ENCODE results near the gene BARHL1.
A peak's percentile ranks its signal among the peaks of the same experiment; 100 is the strongest.

The BARHL1 gene

GRCh38 chr9:132577119-132577518, 5.3 kb upstream of the BARHL1 start:
- Histone ChIP-seq H3K4me1 (ENCODE audit: control insufficient read depth, insufficient read depth, low read length) (0 out of 2 replicates have a peak, but pooled peaks cover 10% of the 10 kb centered on the region), H3K9ac (ENCODE audit: low read depth, low read length) (no peak overlapping the region), H3K9me3 (ENCODE audit: control insufficient read depth, insufficient read depth, low read length) (no peaks in the 10 kb centered on the region), H3K36me3 (ENCODE audit: control insufficient read depth, insufficient read depth, low read length) (no peaks in the 10 kb centered on the region), H3K27me3 (ENCODE audit: control insufficient read depth, insufficient read depth, low read length) (peaks cover 71% of the 10 kb centered on the region), H3K27ac (ENCODE audit: low read depth, low read length) (no peak overlapping the region), H3K4me3 (ENCODE audit: low read depth, low read length) (no peak overlapping the region)

GRCh38 chr9:132578367-132578932, 4.0 kb upstream of the BARHL1 start:
- H3K27ac ChIP-seq (ENCODE audit: low read depth, low read length): no peak overlapping the region
- no peaks in the 10 kb centered on the region for H3K36me3 ChIP-seq (ENCODE audit: control insufficient read depth, insufficient read depth, low read length)
- H3K9ac ChIP-seq (ENCODE audit: low read depth, low read length): no peak overlapping the region
- no peaks in the 10 kb centered on the region for H3K9me3 ChIP-seq (ENCODE audit: control insufficient read depth, insufficient read depth, low read length)
- no peak overlapping the region for H3K4me3 ChIP-seq (ENCODE audit: low read depth, low read length)
- H3K4me1 ChIP-seq (ENCODE audit: control insufficient read depth, insufficient read depth, low read length): peaks cover 10% of the 10 kb centered on the region; the same call in 1 of the 2 replicates
- H3K27me3 ChIP-seq (ENCODE audit: control insufficient read depth, insufficient read depth, low read length): peaks cover 84% of the 10 kb centered on the region

- H3K27ac ChIP-seq (ENCODE audit: low read depth, low read length): no peak overlapping the region
- no peak overlapping the region for H3K9ac ChIP-seq (ENCODE audit: low read depth, low read length)
- no peaks in the 10 kb centered on the region for H3K9me3 ChIP-seq (ENCODE audit: control insufficient read depth, insufficient read depth, low read length)
- H3K4me3 ChIP-seq (ENCODE audit: low read depth, low read length): 0 out of 2 replicates have a peak overlapping the region, but pooled peaks have one; percentile 24
- peaks cover 10% of the 10 kb centered on the region for H3K4me1 ChIP-seq (ENCODE audit: control insufficient read depth, insufficient read depth, low read length)
- no peaks in the 10 kb centered on the region for H3K36me3 ChIP-seq (ENCODE audit: control insufficient read depth, insufficient read depth, low read length)
- H3K27me3 ChIP-seq (ENCODE audit: control insufficient read depth, insufficient read depth, low read length): peaks cover 94% of the 10 kb centered on the region
Observed at GRCh38 chr9:132579427-132579798, 3.0 kb upstream of the BARHL1 start.

GRCh38 chr9:132582786-132583583, 579 bp downstream of the BARHL1 start:
- H3K27me3 ChIP-seq (ENCODE audit: control insufficient read depth, insufficient read depth, low read length): peaks cover 100% of the 10 kb centered on the region
- peaks cover 29% of the 10 kb centered on the region for H3K4me1 ChIP-seq (ENCODE audit: control insufficient read depth, insufficient read depth, low read length)
- no peak overlapping the region for H3K27ac ChIP-seq (ENCODE audit: low read depth, low read length)
- H3K9me3 ChIP-seq (ENCODE audit: control insufficient read depth, insufficient read depth, low read length): no peaks in the 10 kb centered on the region
- H3K9ac ChIP-seq (ENCODE audit: low read depth, low read length): no peak overlapping the region
- H3K4me3 ChIP-seq (ENCODE audit: low read depth, low read length): no peak overlapping the region
- no peaks in the 10 kb centered on the region for H3K36me3 ChIP-seq (ENCODE audit: control insufficient read depth, insufficient read depth, low read length)

- H3K27ac ChIP-seq (ENCODE audit: low read depth, low read length): no peak overlapping the region
- peaks cover 100% of the 10 kb centered on the region for H3K27me3 ChIP-seq (ENCODE audit: control insufficient read depth, insufficient read depth, low read length)
- no peak overlapping the region for H3K9ac ChIP-seq (ENCODE audit: low read depth, low read length)
- no peaks in the 10 kb centered on the region for H3K9me3 ChIP-seq (ENCODE audit: control insufficient read depth, insufficient read depth, low read length)
- H3K4me3 ChIP-seq (ENCODE audit: low read depth, low read length): no peak overlapping the region
- no peaks in the 10 kb centered on the region for H3K36me3 ChIP-seq (ENCODE audit: control insufficient read depth, insufficient read depth, low read length)
- peaks cover 29% of the 10 kb centered on the region for H3K4me1 ChIP-seq (ENCODE audit: control insufficient read depth, insufficient read depth, low read length)
Observed at GRCh38 chr9:132583584-132584304, 1.3 kb downstream of the BARHL1 start.

- Histone ChIP-seq H3K4me1 (ENCODE audit: control insufficient read depth, insufficient read depth, low read length) (peaks cover 25% of the 10 kb centered on the region), H3K4me3 (ENCODE audit: low read depth, low read length) (no peak overlapping the region), H3K9me3 (ENCODE audit: control insufficient read depth, insufficient read depth, low read length) (no peaks in the 10 kb centered on the region), H3K27me3 (ENCODE audit: control insufficient read depth, insufficient read depth, low read length) (peaks cover 100% of the 10 kb centered on the region), H3K9ac (ENCODE audit: low read depth, low read length) (no peak overlapping the region), H3K36me3 (ENCODE audit: control insufficient read depth, insufficient read depth, low read length) (no peaks in the 10 kb centered on the region), H3K27ac (ENCODE audit: low read depth, low read length) (no peak overlapping the region)
Observed at GRCh38 chr9:132584601-132585560, 2.5 kb downstream of the BARHL1 start.

GRCh38 chr9:132585954-132586829, 3.8 kb downstream of the BARHL1 start:
- peaks cover 100% of the 10 kb centered on the region for H3K27me3 ChIP-seq (ENCODE audit: control insufficient read depth, insufficient read depth, low read length)
- peaks cover 21% of the 10 kb centered on the region for H3K4me1 ChIP-seq (ENCODE audit: control insufficient read depth, insufficient read depth, low read length)
- no peak overlapping the region for H3K9ac ChIP-seq (ENCODE audit: low read depth, low read length)
- no peaks in the 10 kb centered on the region for H3K9me3 ChIP-seq (ENCODE audit: control insufficient read depth, insufficient read depth, low read length)
- H3K27ac ChIP-seq (ENCODE audit: low read depth, low read length): no peak overlapping the region
- no peaks in the 10 kb centered on the region for H3K36me3 ChIP-seq (ENCODE audit: control insufficient read depth, insufficient read depth, low read length)
- H3K4me3 ChIP-seq (ENCODE audit: low read depth, low read length): peak overlapping the region; percentile 4; the same call in 1 of the 2 replicates

GRCh38 chr9:132586830-132587591, 4.6 kb downstream of the BARHL1 start:
- peaks cover 29% of the 10 kb centered on the region for H3K4me1 ChIP-seq (ENCODE audit: control insufficient read depth, insufficient read depth, low read length)
- H3K36me3 ChIP-seq (ENCODE audit: control insufficient read depth, insufficient read depth, low read length): no peaks in the 10 kb centered on the region
- H3K27me3 ChIP-seq (ENCODE audit: control insufficient read depth, insufficient read depth, low read length): peaks cover 100% of the 10 kb centered on the region
- peak overlapping the region; percentile 4; the same call in 1 of the 2 replicates for H3K4me3 ChIP-seq (ENCODE audit: low read depth, low read length)
- no peak overlapping the region for H3K9ac ChIP-seq (ENCODE audit: low read depth, low read length)
- no peak overlapping the region for H3K27ac ChIP-seq (ENCODE audit: low read depth, low read length)
- H3K9me3 ChIP-seq (ENCODE audit: control insufficient read depth, insufficient read depth, low read length): no peaks in the 10 kb centered on the region

- Histone ChIP-seq H3K27me3 (ENCODE audit: control insufficient read depth, insufficient read depth, low read length) (peaks cover 99% of the 10 kb centered on the region), H3K9ac (ENCODE audit: low read depth, low read length) (no peak overlapping the region)
Observed at GRCh38 chr9:132587592-132587955, 5.2 kb downstream of the BARHL1 start.

More at GRCh38 chr9:132587592-132587955, 5.2 kb downstream of the BARHL1 start:
- Histone ChIP-seq H3K4me1 (ENCODE audit: control insufficient read depth, insufficient read depth, low read length) (peaks cover 34% of the 10 kb centered on the region), H3K27ac (ENCODE audit: low read depth, low read length) (no peak overlapping the region), H3K4me3 (ENCODE audit: low read depth, low read length) (no peak overlapping the region; the same call in 1 of the 2 replicates), H3K9me3 (ENCODE audit: control insufficient read depth, insufficient read depth, low read length) (no peaks in the 10 kb centered on the region), H3K36me3 (ENCODE audit: control insufficient read depth, insufficient read depth, low read length) (no peaks in the 10 kb centered on the region)

Data from HUES48 (cell line).